KMS-11 (cell line): ENCODE measurements around the gene LRRC1.

Experiments used
- H2AFZ ChIP-seq: fragments of 200-600 bp; sonication (generic); 2 replicates; pipeline ENCODE4 v1.6.1; 2016; ENCODE audit warnings: antibody characterized with exemption, mixed run types, low read depth
- H3K27ac ChIP-seq: fragments of 200-600 bp; sonication (generic); 2 replicates; pipeline ENCODE4 v1.6.1; 2016; ENCODE audit warnings: mild to moderate bottlenecking, mixed run types
- H3K27me3 ChIP-seq: fragments of 200-600 bp; sonication (generic); 2 replicates; pipeline ENCODE4 v1.6.1; 2017; ENCODE audit warnings: mild to moderate bottlenecking, low read depth, mixed run types, moderate library complexity; ENCODE audit not compliant: insufficient read depth
- H3K36me3 ChIP-seq: fragments of 200-600 bp; sonication (generic); 2 replicates; pipeline ENCODE4 v1.6.1; 2017; ENCODE audit warnings: mild to moderate bottlenecking, mixed run types; ENCODE audit not compliant: insufficient read depth
- H3K4me1 ChIP-seq: fragments of 200-600 bp; sonication (generic); 2 replicates; pipeline ENCODE4 v1.6.1; 2016; ENCODE audit warnings: mild to moderate bottlenecking, low read depth, mixed run types; ENCODE audit not compliant: poor library complexity, severe bottlenecking
- H3K4me2 ChIP-seq: fragments of 200-600 bp; sonication (generic); 2 replicates; pipeline ENCODE4 v1.7.0; 2016; ENCODE audit warnings: mild to moderate bottlenecking, mixed run types
- H3K4me3 ChIP-seq: fragments of 200-600 bp; sonication (generic); IDR thresholded peaks from 2 replicates; pipeline ENCODE4 v1.6.1; 2017; ENCODE audit warnings: low read depth, low read length, mixed read lengths; ENCODE audit not compliant: insufficient read depth
- H3K79me2 ChIP-seq: fragments of 200-600 bp; sonication (generic); 2 replicates; pipeline ENCODE4 v1.6.1; 2016; ENCODE audit warnings: low read depth, mixed run types; ENCODE audit not compliant: insufficient read depth
- H3K9ac ChIP-seq: fragments of 200-600 bp; sonication (generic); 2 replicates; pipeline ENCODE4 v1.6.1; 2016; ENCODE audit warnings: mild to moderate bottlenecking, mixed run types
- H4K20me1 ChIP-seq: fragments of 200-600 bp; sonication (generic); 2 replicates; pipeline ENCODE4 v1.6.1; 2016; ENCODE audit warnings: mild to moderate bottlenecking, mixed run types; ENCODE audit not compliant: insufficient read depth
- TF ChIP-seq, protein P1 (sequence below): fragments of 200-600 bp; sonication (generic); conservative IDR thresholded peaks from 2 replicates; pipeline ENCODE4 v1.6.1; 2017; ENCODE audit warnings: low read depth, mild to moderate bottlenecking, antibody characterized with exemption, low read length, moderate library complexity, mixed read lengths

LRRC1 gene

DNA sequence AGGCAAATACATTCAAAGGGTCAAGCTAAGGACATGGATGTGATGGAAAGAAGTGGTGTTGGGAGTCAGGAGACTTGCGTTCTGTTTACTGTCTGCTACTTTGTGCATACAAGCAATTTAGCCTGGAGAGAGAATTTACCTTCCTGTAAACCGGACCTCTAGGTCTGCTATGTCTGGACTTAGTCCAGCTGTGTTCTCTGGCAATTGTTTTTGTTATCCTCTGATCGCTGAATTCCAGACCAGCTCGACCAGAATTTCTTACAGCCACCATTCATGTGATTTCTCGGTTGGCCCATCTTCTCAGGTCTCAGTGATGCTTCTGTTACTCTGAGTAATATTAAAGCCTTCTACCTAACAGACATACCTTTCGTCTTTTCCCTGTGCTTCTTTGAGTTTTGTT, 75.2 kb downstream of the LRRC1 start:
- no peaks in the 10 kb centered on the region for H3K27me3 ChIP-seq
- TF ChIP-seq, protein P1, sequence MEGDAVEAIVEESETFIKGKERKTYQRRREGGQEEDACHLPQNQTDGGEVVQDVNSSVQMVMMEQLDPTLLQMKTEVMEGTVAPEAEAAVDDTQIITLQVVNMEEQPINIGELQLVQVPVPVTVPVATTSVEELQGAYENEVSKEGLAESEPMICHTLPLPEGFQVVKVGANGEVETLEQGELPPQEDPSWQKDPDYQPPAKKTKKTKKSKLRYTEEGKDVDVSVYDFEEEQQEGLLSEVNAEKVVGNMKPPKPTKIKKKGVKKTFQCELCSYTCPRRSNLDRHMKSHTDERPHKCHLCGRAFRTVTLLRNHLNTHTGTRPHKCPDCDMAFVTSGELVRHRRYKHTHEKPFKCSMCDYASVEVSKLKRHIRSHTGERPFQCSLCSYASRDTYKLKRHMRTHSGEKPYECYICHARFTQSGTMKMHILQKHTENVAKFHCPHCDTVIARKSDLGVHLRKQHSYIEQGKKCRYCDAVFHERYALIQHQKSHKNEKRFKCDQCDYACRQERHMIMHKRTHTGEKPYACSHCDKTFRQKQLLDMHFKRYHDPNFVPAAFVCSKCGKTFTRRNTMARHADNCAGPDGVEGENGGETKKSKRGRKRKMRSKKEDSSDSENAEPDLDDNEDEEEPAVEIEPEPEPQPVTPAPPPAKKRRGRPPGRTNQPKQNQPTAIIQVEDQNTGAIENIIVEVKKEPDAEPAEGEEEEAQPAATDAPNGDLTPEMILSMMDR, result no peak
- H3K4me1 ChIP-seq, result no peaks in the 10 kb centered on the region
- no peak overlapping the region for H3K9ac ChIP-seq
- no peaks in the 10 kb centered on the region for H4K20me1 ChIP-seq
- H3K4me3 ChIP-seq, result no peak overlapping the region
- H3K79me2 ChIP-seq, result peaks cover 17% of the 10 kb centered on the region; the same call in 1 of the 2 replicates
- no peak overlapping the region for H3K4me2 ChIP-seq
- H3K27ac ChIP-seq, result no peak overlapping the region
- no peaks in the 10 kb centered on the region for H3K36me3 ChIP-seq
- H2AFZ ChIP-seq, result no peak overlapping the region

DNA sequence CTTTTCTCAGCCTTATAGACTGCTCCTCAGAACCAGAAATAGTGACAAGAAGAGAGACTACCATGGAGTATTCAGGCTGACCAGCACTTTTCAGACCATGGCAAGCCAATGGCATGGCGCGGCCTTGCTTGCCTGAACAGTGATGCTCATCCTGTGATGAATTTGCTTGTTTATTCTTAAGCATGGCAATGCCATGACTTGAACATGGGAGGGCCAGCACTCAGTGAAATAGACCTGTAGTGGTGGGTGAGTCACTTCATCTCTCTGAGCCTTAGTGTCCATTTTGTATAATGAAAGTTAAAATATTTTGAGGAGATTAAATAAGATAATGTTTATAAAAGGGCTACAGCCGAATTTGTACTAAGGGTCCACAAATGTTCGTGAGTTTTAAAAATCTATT, 79.1 kb downstream of the LRRC1 start:
- peaks cover 13% of the 10 kb centered on the region; the same call in 1 of the 2 replicates for H3K79me2 ChIP-seq
- no peaks in the 10 kb centered on the region for H3K4me1 ChIP-seq
- TF ChIP-seq, protein P1, result no peak
- no peaks in the 10 kb centered on the region for H3K27me3 ChIP-seq
- H3K36me3 ChIP-seq, result no peaks in the 10 kb centered on the region
- no peak overlapping the region for H3K4me2 ChIP-seq
- H3K4me3 ChIP-seq, result no peak overlapping the region
- no peak overlapping the region for H2AFZ ChIP-seq
- H3K9ac ChIP-seq, result no peak overlapping the region
- no peaks in the 10 kb centered on the region for H4K20me1 ChIP-seq
- no peak overlapping the region for H3K27ac ChIP-seq

DNA sequence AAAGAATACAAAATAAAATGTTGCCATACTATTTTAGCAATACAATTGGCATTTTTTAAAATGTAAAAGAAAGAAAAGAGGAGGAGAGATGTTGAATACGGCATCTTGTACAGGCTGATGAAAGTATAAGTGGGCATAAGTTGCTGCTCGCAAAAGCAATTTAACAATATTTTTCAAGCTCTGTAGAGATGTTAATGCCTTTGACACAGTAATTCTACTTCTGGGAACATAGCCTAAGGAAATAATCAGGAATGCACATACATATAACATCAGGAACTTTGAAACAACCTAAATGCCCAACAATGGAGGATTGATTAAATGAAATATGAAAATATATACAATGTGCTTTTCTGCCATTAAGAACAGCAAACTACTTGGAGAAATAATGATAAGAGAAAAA, 80.2 kb downstream of the LRRC1 start:
- H3K4me2 ChIP-seq, result no peak overlapping the region

DNA sequence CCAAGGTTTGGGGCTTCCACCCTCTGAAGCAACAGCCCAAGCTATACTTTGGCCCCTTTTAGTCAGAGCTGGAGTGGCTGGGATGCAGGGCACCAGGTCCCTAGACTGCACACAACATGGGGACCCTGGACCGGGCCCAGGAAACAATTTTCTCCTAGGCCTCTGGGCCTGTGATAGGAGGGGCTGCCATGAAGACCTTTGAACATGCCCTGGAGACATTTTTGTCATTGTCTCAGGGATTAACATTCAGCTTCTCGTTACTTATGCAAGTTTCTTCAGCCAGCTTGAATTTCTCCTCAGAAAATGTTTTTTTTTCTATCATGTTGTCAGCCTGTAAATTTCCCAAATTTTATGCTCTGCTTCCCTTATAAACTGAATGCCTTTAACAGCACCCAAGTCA, 82.3 kb downstream of the LRRC1 start:
- H2AFZ ChIP-seq, result no peak overlapping the region
- no peak overlapping the region for H3K4me2 ChIP-seq
- H3K79me2 ChIP-seq, result peaks cover 2% of the 10 kb centered on the region; the same call in 1 of the 2 replicates
- no peak overlapping the region for H3K27ac ChIP-seq
- TF ChIP-seq, protein P1, result no peak
- H3K9ac ChIP-seq, result no peak overlapping the region
- H4K20me1 ChIP-seq, result no peaks in the 10 kb centered on the region
- H3K4me3 ChIP-seq, result no peak overlapping the region
- no peaks in the 10 kb centered on the region for H3K27me3 ChIP-seq
- no peaks in the 10 kb centered on the region for H3K4me1 ChIP-seq
- no peaks in the 10 kb centered on the region for H3K36me3 ChIP-seq

More for the DNA sequence above, 80.2 kb downstream of the LRRC1 start:
- Histone ChIP-seq H3K27ac (no peak overlapping the region), H3K9ac (no peak overlapping the region), H3K27me3 (no peaks in the 10 kb centered on the region), H3K79me2 (peaks cover 13% of the 10 kb centered on the region; the same call in 1 of the 2 replicates), H3K4me1 (no peaks in the 10 kb centered on the region), H3K36me3 (no peaks in the 10 kb centered on the region), H3K4me3 (no peak overlapping the region), H2AFZ (no peak overlapping the region), H4K20me1 (no peaks in the 10 kb centered on the region)
- TF ChIP-seq, protein P1, result no peak
